Neural progenitor cell (in vitro differentiated cells): ENCODE data around the gene ZNF569.

Experiments used
- EZH2 ChIP-seq: fragments of 200-600 bp; sonication (generic); IDR thresholded peaks from 2 replicates; pipeline ENCODE4 v1.6.1; 2017; ENCODE audit warnings: antibody characterized with exemption, mild to moderate bottlenecking, moderate library complexity
- EZH2phosphoT487 ChIP-seq: fragments of 200-600 bp; sonication (generic); IDR thresholded peaks from 2 replicates; pipeline ENCODE4 v1.6.1; 2017; ENCODE audit warnings: antibody characterized with exemption
- TF ChIP-seq, protein P1 (sequence below): fragments of 200-600 bp; sonication (generic); IDR thresholded peaks from 2 replicates; pipeline ENCODE4 v1.5.1; 2017; ENCODE audit warnings: antibody characterized with exemption, mild to moderate bottlenecking

DNA sequence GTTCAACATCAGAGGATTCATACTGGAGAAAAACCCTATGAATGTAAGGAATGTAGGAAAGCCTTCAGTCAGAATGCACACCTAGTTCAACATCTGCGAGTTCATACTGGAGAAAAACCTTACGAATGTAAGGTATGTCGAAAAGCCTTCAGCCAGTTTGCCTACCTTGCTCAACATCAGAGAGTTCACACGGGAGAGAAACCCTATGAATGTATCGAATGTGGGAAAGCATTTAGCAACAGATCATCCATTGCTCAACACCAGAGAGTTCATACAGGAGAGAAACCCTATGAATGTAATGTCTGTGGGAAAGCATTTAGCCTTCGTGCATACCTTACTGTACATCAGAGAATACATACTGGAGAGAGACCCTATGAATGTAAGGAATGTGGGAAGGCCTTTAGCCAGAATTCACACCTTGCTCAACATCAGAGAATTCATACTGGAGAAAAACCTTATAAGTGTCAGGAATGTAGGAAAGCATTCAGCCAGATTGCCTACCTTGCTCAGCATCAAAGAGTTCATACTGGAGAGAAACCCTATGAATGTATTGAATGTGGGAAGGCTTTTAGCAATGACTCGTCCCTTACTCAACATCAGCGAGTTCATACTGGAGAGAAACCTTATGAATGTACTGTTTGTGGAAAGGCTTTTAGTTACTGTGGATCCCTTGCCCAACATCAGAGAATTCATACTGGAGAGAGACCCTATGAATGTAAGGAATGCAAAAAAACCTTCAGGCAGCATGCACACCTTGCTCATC lies 17.3 kb upstream of the ZNF569 start:
- no peak for TF ChIP-seq EZH2phosphoT487
- TF ChIP-seq EZH2: no peak
- TF ChIP-seq, protein P1, sequence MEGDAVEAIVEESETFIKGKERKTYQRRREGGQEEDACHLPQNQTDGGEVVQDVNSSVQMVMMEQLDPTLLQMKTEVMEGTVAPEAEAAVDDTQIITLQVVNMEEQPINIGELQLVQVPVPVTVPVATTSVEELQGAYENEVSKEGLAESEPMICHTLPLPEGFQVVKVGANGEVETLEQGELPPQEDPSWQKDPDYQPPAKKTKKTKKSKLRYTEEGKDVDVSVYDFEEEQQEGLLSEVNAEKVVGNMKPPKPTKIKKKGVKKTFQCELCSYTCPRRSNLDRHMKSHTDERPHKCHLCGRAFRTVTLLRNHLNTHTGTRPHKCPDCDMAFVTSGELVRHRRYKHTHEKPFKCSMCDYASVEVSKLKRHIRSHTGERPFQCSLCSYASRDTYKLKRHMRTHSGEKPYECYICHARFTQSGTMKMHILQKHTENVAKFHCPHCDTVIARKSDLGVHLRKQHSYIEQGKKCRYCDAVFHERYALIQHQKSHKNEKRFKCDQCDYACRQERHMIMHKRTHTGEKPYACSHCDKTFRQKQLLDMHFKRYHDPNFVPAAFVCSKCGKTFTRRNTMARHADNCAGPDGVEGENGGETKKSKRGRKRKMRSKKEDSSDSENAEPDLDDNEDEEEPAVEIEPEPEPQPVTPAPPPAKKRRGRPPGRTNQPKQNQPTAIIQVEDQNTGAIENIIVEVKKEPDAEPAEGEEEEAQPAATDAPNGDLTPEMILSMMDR: no peak
